KBM-7 (cell line): ENCODE measurements around the gene CFAP52.

Experiments used
- DNase-seq: peaks from one replicate; pipeline ENCODE4 v3.0.0-alpha.2; 2015
- in situ Hi-C: fragments of 300-500 bp; cut with MboI; formaldehyde crosslinking; loops from 2 replicates; pipeline ENCODE4 v1.14.3; 2020; ENCODE audit warnings: low sequenced_read_pairs, low pct_unique_long_range_greater_than_20kb, mixed read lengths

CFAP52 gene

GRCh38 chr17:9676084-9676483 is 99.6 kb downstream of the CFAP52 start:
- DNase-seq, result no peak
- in situ Hi-C loops, result no loop called here

GRCh38 chr17:9676820-9677310 is 100.4 kb downstream of the CFAP52 start:
- in situ Hi-C loops, result no loop called here
- DNase-seq, result no peak

GRCh38 chr17:9677411-9677810 is 101.0 kb downstream of the CFAP52 start:
- DNase-seq, result no peak
- in situ Hi-C loops, result no loop called here

GRCh38 chr17:9677896-9678295 is 101.5 kb downstream of the CFAP52 start:
- in situ Hi-C loops, result no loop called here
- DNase-seq, result no peak

GRCh38 chr17:9684955-9685621 is 108.6 kb downstream of the CFAP52 start:
- no peak for DNase-seq
- in situ Hi-C loops, result no loop called here
